ENCODE data around the gene NR4A3.

Gene NR4A3

GRCh38 chr9:99873531-99873930, 51.8 kb downstream of the NR4A3 start:
- in situ Hi-C loops (cut with MboI; ENCODE audit: low sequenced_read_pairs), result no loop called here

- in situ Hi-C loops (cut with MboI; ENCODE audit: low sequenced_read_pairs), result no loop called here
Measured at GRCh38 chr9:99873943-99874584, 52.4 kb downstream of the NR4A3 start.

- in situ Hi-C loops (cut with MboI; ENCODE audit: low sequenced_read_pairs), result no loop called here
Measured at GRCh38 chr9:99876190-99876589, 54.5 kb downstream of the NR4A3 start.

- in situ Hi-C loops (cut with MboI; ENCODE audit: low sequenced_read_pairs), result no loop called here
Measured at GRCh38 chr9:99878651-99879050, 57.0 kb downstream of the NR4A3 start.

- in situ Hi-C loops (cut with MboI; ENCODE audit: low sequenced_read_pairs), result no loop called here
Measured at GRCh38 chr9:99881769-99882168, 60.1 kb downstream of the NR4A3 start.

GRCh38 chr9:99885747-99886146, 64.1 kb downstream of the NR4A3 start:
- in situ Hi-C loops (cut with MboI; ENCODE audit: low sequenced_read_pairs), result no loop called here

- in situ Hi-C loops (cut with MboI; ENCODE audit: low sequenced_read_pairs), result no loop called here
Measured at GRCh38 chr9:99889120-99889519, 67.4 kb downstream of the NR4A3 start.

GRCh38 chr9:99894826-99895225, 73.1 kb downstream of the NR4A3 start:
- in situ Hi-C loops (cut with MboI; ENCODE audit: low sequenced_read_pairs), result no loop called here

DNA sequence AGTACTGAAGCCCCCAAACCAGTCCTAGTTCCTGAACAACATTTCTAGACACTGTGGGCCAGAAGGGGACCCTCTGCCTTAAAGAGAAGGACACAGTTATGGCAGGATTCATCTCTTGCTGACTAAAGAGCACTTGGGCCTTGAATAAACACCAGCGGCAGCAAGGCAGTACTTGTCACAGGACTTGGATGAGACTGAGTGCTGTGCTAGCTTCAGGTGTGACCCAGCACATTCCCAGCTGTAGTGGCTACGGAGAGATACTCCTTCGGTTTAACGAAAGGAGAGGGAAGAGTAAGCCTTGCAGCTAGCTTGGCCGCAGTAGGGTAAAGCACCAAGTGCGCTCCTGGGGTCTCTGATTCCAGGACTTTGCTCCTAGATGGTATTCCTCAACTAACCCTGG, 73.8 kb downstream of the NR4A3 start:
- in situ Hi-C loops (cut with MboI; ENCODE audit: low sequenced_read_pairs), result no loop called here

DNA sequence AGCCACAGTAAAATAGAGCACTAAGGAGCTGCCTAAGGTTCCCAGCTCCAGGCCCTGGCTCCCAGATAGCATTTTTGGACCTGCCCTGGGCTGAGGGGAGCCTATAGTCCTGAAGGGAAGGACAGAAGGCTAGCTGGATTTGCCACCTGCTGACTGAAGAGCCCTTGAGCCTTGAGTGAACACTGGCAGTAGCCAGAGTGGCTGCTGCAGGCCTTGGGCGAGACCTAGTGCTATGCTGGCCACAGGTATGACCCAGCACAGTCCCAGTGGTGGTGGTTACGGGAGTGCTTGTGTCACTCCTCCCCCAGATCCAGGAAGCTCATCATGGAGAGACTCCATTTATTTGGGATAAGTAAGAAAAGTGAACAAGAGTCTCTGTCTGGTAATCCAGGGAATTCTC, 74.4 kb downstream of the NR4A3 start:
- in situ Hi-C loops (cut with MboI; ENCODE audit: low sequenced_read_pairs), result no loop called here

DNA sequence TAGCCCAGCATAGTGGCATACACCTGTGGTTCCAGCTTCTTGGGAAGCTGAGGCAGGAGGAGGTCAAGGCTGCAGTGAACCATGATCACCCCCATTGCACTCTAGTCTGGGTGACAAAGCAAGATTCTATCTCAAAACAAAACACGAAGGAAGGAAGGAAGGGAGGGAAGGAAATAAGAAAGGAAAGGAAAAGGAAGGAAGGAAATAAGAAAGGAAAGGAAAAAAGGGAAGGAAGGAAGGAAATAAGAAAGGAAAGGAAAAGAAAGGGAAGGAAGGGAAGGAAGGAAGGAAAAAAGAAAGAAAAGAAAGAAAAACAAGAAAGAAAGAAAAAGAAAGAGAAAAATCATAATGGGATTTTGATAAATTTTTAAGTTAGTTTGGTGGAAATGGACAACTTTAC, 81.7 kb downstream of the NR4A3 start:
- in situ Hi-C loops (cut with MboI; ENCODE audit: low sequenced_read_pairs), result no loop called here

GRCh38 chr9:99905833-99906402, 84.2 kb downstream of the NR4A3 start:
- in situ Hi-C loops (cut with MboI; ENCODE audit: low sequenced_read_pairs), result no loop called here

- in situ Hi-C loops (cut with MboI; ENCODE audit: low sequenced_read_pairs), result no loop called here
Measured at GRCh38 chr9:99906403-99907207, 84.9 kb downstream of the NR4A3 start, which contains the start of gene STX17. Gene STX17, plus strand, starts transcription at chr9:99906654. Its CDS starts 8,586 bp downstream, at chr9:99915240.

DNA sequence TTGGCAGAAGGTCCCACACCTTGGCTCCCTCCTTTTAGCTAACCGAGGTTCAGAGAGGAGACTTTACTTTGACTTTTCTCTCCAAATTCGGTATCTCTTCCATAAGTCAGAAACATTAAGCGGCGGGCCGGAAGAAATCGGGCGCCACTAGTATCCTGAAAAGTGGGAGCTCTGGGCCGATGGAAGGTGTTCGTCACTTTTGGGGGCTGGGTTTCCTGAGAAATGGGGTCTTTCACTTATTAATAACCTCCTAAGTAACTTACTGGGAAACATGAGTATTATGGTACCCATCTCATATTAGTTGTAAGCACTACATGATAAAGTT, 85.5 kb downstream of the NR4A3 start:
- in situ Hi-C loops (cut with MboI; ENCODE audit: low sequenced_read_pairs), result no loop called here

DNA sequence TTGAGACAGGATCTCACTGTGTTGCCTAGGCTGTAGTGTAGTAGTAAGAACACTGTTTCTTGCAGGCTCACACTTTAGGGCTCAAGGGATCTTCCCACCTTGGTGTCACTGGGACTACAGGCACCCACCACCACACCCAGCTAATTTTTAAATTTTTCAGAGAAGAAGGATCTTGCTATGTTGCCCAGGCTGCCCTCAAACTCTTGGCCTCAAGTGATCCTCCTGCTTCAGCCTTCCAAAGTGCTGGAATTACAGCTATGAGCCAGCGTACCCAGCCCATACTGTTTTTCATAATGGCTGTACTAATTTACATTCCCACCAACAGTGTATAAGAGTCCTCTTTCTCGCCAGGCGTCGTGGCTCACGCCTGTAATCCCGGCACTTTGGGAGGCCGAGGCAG, 89.9 kb downstream of the NR4A3 start:
- in situ Hi-C loops (cut with MboI; ENCODE audit: low sequenced_read_pairs), result no loop called here

All from HL-60/S4 treated with retinoic acid at 250 ng/mL for 4 days and 3 days (cell line).